Inferior parietal cortex (tissue), 1 donor: ENCODE results near the gene FAM13A.
A peak's percentile ranks its signal among the peaks of the same experiment; 100 is the strongest.
"Not testable (repeated sequence)": the region's sequence is repeated elsewhere in the genome, so short reads cannot be mapped to it uniquely, and the experiment has no call there.

Source experiments
- DNase-seq: peaks from one replicate; pipeline ENCODE4 v3.0.0-alpha.2; 2016; ENCODE audit errors: extremely low spot score

The FAM13A gene

DNA sequence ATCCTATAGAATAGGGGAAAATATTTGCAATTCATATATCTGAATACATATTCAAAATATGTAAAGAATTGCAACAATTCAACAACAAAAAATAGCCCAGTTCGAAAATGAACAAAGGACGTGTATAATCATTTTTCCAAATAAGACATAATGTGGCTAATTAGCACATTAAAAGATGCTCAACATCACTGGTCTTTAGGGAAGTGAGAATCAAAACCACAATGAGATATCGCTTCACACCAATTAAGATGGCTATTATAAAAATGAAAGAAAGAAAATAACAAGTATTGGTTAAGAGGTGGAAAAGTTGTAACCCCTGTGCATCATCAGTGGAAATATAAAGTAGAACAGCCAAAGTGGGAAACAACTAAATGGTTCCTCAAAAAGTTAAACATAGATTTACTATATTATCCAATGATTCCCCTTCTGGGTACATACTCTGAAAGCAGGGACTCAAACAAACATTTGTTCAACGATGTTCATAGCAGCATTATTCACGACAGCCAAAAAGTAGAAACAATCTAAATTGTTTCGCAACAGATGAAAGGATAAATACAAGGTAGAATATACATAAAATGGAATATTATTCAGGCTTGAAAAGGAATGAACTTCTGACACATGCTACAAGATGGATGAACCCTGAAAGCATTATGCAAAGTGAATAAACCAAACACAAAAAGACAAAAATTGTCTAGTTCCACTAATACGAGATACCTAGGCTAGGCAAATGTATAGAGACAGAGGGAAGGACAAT, 12.7 kb downstream of the FAM13A start:
- no peak for DNase-seq

- no peak for DNase-seq
Observed at GRCh38 chr4:89042055-89042454, 14.9 kb downstream of the FAM13A start.

- no peak for DNase-seq
Observed at GRCh38 chr4:89039730-89040338, 17.2 kb downstream of the FAM13A start.

GRCh38 chr4:89036535-89036934, 20.4 kb downstream of the FAM13A start:
- DNase-seq, result no peak

- DNase-seq, result no peak
Observed at GRCh38 chr4:89031272-89031671, 25.7 kb downstream of the FAM13A start.

DNA sequence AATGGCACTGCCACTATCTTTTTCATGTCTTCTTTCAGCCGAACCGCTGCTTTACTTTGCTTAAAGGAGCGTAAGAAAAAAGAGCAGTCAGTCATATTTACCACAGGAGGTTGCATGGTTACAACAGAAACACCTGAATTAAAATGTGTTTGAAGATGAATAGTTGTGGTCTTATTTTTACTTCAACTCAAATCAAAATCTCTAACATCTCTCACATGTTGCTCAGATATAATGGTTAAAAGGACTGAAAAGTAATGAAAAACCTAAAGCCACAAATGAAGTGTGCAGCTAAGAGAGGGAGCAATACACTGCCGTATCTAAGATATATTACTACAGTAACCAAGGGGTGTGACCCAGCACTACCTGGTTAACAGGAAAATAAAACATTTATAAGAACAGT, 27.4 kb downstream of the FAM13A start:
- no peak for DNase-seq

DNA sequence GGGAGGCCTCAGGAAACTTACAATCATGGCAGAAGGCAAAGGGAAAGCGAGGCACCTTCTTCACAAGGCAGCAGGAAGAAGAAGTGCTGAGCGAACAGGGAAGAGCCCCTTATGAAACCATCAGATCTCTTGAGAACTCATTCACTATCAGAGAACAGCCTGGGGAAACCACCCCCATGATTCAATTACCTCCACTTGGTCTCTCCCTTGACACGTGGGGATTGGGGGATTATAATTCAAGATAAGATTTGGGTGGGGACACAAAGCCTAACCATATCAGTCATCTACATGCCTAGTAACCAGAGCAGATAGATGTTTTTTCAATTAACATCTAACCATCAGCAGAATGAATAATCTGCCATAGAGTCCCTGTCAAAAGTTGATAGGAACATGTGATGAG, 30.4 kb downstream of the FAM13A start:
- no peak for DNase-seq

DNA sequence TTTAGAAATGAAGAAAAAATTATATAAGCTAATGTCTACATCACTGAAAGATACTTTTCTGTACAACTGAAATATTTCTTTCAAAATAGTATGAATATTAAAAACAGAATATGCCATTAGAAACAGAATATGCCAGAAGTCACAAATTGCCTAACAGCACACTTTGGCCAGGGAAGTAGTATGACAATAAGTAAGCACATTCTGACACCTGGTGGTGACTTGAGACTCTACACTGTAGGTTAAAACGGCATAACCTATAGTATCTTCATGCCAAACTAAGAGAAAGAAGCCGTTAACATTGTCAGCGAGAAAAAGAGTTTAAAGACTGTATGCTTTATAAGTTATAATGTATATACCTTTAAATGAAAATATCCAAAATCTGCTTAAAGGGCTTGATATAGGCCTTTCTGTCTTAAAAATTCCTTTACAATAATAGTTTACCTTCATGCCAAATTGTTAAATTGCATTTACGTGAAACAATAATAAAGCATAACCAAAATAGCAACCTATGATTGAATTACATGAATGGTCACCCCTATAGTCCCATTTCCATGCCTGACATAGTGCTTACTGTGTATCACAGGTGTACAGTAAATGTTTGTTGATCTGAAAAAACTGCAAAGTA, 32.8 kb downstream of the FAM13A start:
- DNase-seq, result peak; percentile 93

GRCh38 chr4:89023140-89023539, 33.8 kb downstream of the FAM13A start:
- no peak for DNase-seq

GRCh38 chr4:89022426-89023128, 34.4 kb downstream of the FAM13A start:
- DNase-seq, result no peak

DNA sequence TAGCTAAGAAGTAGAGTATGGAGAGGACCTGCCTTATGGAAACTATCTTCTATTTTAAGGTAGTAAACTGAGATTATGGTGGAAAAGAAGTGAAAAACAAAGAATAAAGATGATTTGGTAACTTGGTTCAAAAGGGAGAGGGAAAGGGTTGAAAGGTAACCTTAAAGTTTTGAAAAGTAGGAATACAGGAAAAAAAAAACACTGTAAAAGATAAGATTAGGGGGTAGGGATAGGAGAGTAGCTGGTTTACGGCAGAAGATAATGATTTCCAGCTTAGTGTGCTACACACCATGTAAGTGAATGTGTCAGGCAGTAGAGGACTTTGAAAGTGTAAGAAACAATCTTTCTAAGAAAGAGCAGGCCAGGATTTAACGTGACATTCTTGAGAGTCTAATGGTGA, 35.3 kb downstream of the FAM13A start:
- DNase-seq, result no peak

DNA sequence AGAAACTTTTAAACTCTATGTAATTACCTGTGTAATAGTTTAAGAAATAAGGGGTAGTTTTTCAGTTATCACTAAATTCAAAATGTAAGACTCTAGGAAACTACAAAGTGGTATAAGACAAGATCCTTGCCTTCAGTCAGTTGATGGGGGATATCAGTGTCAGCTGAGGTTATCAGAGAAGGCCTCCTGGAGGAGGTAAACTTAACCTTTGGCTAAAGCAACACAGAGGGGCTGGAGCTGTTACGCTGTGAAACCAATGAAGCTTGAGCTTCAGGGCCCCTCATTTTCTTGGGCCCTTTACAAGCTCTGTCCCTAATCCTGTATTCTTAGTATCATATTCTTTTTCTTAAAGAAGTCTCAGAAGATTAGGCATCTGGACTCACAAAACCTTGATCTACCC, 35.9 kb downstream of the FAM13A start:
- no peak for DNase-seq

- not testable (repeated sequence) for DNase-seq
Observed at GRCh38 chr4:89014897-89015296, 42.1 kb downstream of the FAM13A start.

GRCh38 chr4:89009761-89010369, 47.1 kb downstream of the FAM13A start:
- no peak for DNase-seq

DNA sequence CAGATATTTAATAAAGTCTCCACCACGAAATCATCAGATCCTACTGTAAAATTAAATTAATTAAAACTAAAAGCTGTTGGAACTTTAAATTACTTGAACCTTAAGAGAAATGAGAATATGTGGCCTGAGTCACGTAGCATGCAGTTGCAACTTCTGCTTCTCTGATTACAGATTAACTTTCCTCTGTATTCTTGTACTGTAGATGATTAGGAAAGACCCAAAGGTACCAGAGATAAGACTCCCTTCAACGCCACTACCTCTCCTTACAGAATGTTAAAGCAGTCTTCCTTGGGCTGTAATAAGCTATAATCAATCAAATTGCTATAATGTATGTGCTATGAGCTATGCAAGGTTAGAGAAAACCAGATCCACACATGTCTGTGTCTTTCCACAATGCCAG, 47.9 kb downstream of the FAM13A start:
- DNase-seq, result no peak

GRCh38 chr4:89008166-89008565, 48.8 kb downstream of the FAM13A start:
- no peak for DNase-seq

DNA sequence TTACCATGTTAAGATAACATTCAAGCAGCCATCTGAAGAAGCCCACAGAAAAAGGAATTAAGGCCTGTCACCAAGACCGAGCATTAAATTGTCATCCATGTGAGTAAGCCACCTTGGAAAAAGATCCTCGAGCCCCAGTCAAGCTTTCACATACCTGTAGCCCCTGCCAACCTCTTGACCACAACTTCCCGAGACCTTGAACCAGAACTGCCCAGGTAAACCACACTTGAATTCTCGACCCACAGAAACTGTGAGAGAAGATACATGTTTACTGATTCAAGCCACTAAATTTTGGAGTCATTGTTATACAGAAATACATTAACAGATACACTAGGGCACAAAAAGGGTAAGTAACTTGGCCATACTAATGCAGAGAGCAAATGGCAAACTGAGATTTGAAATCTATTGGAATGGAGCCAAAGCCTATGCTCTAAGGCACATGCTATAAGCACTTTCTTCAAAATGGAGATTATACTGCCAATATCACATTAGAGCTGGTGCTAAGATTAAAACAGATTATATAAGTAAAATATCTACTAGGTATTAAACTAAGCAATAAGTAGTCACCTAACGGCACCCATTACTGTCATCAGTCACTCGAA, 49.5 kb downstream of the FAM13A start:
- no peak for DNase-seq

DNA sequence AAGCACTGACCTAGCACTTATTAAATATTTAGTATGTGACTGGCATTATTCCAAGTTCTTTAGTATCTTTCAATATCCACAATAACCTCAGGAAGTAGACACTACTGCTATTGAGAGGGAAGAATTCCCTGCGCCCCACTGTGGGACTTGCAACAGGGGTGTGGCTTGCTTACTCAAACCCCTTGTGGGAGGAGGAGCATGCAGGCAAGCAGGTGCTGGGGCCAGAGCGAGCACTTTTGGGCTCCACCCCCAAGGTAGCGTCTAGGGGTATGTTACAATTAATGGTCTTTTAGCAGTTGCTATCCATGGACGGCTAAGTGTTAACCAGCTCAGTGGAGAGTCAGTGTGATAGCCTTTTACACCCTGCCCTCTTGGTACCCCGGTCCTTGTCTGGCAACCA, 50.7 kb downstream of the FAM13A start:
- no peak for DNase-seq

- DNase-seq, result not testable (repeated sequence)
Observed at GRCh38 chr4:89005066-89005465, 51.9 kb downstream of the FAM13A start.

DNA sequence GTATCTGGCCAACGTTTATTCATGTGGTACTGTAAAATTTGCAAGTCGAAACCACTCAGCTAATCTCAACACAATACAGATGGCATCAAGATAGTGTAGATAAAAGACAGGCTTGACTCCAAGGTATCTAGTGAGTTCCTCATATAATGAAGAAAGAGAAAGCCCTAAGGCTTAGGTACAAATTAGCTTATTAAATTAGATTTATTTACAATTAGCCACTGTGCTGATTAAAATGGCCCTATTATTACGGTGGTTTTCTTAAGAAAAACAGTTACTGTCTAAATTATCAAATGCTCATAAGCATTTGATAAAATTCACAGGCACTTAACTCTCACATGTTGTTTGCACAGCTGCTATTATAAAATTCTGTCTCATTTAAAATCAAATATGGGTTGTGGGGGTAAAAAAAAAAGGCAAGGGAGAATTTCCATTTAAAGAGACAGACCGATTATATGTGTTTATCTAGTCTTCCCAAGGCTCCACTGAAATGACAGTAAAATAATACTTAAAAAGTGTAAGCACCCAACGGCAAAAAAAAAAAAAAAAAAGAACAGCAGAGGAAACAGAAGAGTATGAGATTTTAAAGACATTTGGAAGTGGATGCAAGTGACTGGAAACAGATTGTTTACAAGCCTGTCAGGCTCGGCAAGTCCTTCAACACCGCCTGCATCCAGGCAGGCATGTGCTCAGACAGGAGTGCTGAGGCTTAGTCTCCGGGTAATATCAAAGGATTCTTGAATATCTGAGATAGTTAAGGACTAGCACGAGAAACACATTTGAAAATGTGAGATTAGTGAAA, 55.1 kb downstream of the FAM13A start:
- DNase-seq, result no peak

DNA sequence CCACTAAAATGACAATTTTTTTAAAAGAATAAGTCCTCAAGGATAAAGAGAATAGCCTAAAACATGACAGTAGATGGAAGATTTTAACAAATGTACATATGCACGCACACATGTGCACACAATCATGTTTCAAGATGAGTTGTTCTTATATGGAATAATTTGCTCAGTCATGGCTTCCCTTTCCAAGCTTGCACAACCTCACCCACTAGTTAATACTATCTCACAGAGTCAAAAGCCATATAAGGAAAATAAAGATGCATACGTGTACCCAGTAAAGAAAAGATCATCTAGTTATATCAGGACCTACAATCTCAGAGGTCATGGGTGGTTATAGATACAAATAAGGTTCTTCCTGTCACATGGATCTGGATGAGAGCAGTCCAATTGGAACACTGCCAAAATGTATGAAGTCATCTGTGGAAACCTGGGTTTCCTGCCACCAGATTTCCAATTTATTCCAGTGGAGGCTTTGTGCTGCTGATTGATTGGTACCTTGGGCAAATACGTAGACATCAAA, 56.1 kb downstream of the FAM13A start:
- no peak for DNase-seq
